HEK293 (cell line): ENCODE results near the gene POU4F1.

Source experiments
- ELK4 ChIP-seq: IDR thresholded peaks from 2 replicates; pipeline ENCODE4 v1.6.1; 2011; ENCODE audit warnings: mild to moderate bottlenecking, low read depth, low read length, borderline replicate concordance
- ZNF561 ChIP-seq: fragments of 450-650 bp; IDR thresholded peaks from 2 replicates; pipeline ENCODE4 v1.5.1; 2018; ENCODE audit warnings: missing biosample characterization, missing genetic modification characterization, borderline replicate concordance
- ZNF777 ChIP-seq: fragments of 450-650 bp; formaldehyde crosslinking; IDR thresholded peaks from 2 replicates; pipeline ENCODE4 v1.5.1; 2017; ENCODE audit warnings: missing biosample characterization, missing genetic modification characterization, borderline replicate concordance
- TF ChIP-seq, protein P1 (sequence below): sonication (generic); formaldehyde crosslinking; IDR thresholded peaks from 2 replicates; pipeline ENCODE4 v1.8.1; 2022; ENCODE audit warnings: mild to moderate bottlenecking, moderate library complexity, missing genetic modification reagents

GRCh38 chr13:78593129-78593528, 10.2 kb downstream of the POU4F1 start:
- TF ChIP-seq ELK4 = no peak
- TF ChIP-seq ZNF777 (tag by site-specific recombination) = no peak
- TF ChIP-seq ZNF561 (tag by site-specific recombination) = no peak
- TF ChIP-seq, protein P1, sequence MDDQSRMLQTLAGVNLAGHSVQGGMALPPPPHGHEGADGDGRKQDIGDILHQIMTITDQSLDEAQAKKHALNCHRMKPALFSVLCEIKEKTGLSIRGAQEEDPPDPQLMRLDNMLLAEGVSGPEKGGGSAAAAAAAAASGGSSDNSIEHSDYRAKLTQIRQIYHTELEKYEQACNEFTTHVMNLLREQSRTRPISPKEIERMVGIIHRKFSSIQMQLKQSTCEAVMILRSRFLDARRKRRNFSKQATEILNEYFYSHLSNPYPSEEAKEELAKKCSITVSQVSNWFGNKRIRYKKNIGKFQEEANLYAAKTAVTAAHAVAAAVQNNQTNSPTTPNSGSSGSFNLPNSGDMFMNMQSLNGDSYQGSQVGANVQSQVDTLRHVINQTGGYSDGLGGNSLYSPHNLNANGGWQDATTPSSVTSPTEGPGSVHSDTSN (CRISPR knock-in tag) = no peak
